Testis (tissue), 2 donors: ENCODE data around the gene SP140L.

ENCODE experiments used
- POLR2A ChIP-seq: fragments of 450-650 bp; IDR thresholded peaks from one replicate; pipeline ENCODE4 v1.6.1; 2017; ENCODE audit warnings: antibody characterized with exemption, mild to moderate bottlenecking, moderate library complexity
- TF ChIP-seq, protein P1 (sequence below), 3 experiments: fragments of 450-650 bp in 2 of 3; fragments of 200-600 bp in 1 of 3; sonication (generic) in 1 of 3; IDR thresholded peaks; one replicate each; pipeline ENCODE4 v1.5.1; 2016 to 2019; ENCODE audit warnings: antibody characterized with exemption in 3 of 3, mild to moderate bottlenecking in 2 of 3, moderate library complexity in 1 of 3

DNA sequence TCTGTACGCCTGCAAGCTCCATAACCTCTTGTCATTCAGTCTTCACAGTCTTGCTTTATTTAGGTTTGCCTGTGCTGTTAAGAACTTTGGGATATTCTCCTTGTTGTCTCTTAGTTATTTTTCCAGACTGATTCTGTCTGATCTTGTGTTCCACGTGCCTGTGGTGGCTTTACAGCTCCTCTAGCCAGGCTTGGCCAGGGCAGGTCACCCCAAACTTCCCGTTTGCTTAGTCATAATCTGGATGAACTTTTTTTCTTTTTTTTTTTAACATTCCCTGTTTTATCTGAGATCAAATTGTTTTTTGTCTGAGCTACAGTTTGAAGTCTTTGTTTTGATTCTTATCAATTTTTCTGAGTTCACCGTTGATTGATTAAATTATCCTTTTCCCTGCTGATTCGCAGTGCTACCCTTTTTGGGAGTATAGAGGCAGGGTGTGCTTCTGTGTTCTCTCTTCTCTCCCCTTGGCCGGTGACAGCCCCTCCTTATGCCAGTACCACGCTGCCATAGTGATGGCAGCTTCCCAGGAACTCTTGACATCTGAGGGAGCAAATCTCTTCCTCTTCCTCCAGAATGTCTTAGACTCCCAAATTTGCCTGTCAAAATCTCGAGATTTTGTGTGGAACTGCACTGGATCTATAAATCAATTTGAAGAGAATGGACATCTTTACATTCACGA lies 91.5 kb downstream of the SP140L start:
- TF ChIP-seq, protein P1, sequence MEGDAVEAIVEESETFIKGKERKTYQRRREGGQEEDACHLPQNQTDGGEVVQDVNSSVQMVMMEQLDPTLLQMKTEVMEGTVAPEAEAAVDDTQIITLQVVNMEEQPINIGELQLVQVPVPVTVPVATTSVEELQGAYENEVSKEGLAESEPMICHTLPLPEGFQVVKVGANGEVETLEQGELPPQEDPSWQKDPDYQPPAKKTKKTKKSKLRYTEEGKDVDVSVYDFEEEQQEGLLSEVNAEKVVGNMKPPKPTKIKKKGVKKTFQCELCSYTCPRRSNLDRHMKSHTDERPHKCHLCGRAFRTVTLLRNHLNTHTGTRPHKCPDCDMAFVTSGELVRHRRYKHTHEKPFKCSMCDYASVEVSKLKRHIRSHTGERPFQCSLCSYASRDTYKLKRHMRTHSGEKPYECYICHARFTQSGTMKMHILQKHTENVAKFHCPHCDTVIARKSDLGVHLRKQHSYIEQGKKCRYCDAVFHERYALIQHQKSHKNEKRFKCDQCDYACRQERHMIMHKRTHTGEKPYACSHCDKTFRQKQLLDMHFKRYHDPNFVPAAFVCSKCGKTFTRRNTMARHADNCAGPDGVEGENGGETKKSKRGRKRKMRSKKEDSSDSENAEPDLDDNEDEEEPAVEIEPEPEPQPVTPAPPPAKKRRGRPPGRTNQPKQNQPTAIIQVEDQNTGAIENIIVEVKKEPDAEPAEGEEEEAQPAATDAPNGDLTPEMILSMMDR (IDR thresholded peaks at IDR 0.05), result no peak
- TF ChIP-seq POLR2A, result no peak
